Mucosa of rectum (tissue), 2 donors: ENCODE data around the gene THSD7A.

ENCODE experiments used
- H3K27ac ChIP-seq, 2 donors: one replicate each; pipeline ENCODE4 v1.7.0; 2013; ENCODE audit warnings: inconsistent platforms in 2 of 2, low read depth in 2 of 2, low read length in 2 of 2
- H3K27me3 ChIP-seq, 2 donors: one replicate each; pipeline ENCODE4 v1.7.0; 2013; ENCODE audit warnings: low read length in 2 of 2; ENCODE audit not compliant: control insufficient read depth in 2 of 2, insufficient read depth in 2 of 2
- H3K36me3 ChIP-seq, 2 donors: one replicate each; pipeline ENCODE4 v1.7.0; 2013; ENCODE audit warnings: low read length in 2 of 2; ENCODE audit not compliant: control insufficient read depth in 2 of 2, insufficient read depth in 2 of 2
- H3K4me1 ChIP-seq, 2 donors: one replicate each; pipeline ENCODE4 v1.7.0; 2013; ENCODE audit warnings: low read length in 2 of 2, mild to moderate bottlenecking in 1 of 2; ENCODE audit not compliant: control insufficient read depth in 2 of 2, insufficient read depth in 2 of 2
- H3K4me3 ChIP-seq, 2 donors: one replicate each; pipeline ENCODE4 v1.7.0; 2013; ENCODE audit warnings: low read length in 2 of 2
- H3K9ac ChIP-seq, 2 donors: one replicate each; pipeline ENCODE4 v1.7.0; 2013; ENCODE audit warnings: low read length in 2 of 2, low read depth in 1 of 2, mild to moderate bottlenecking in 1 of 2
- H3K9me3 ChIP-seq, 2 donors: one replicate each; pipeline ENCODE4 v1.7.0; 2013; ENCODE audit warnings: low read length in 2 of 2; ENCODE audit not compliant: control insufficient read depth in 2 of 2
- donor health status: healthy.
- donor health status: Normal muscosa, but diverticular disease.

The THSD7A gene

GRCh38 chr7:11811709-11812108 lies 20.3 kb downstream of the THSD7A start:
- H3K9me3 ChIP-seq: no peaks in the 10 kb centered on the region
- no peaks in the 10 kb centered on the region for H3K36me3 ChIP-seq
- H3K4me1 ChIP-seq: no peaks in the 10 kb centered on the region

GRCh38 chr7:11810043-11810625 lies 21.9 kb downstream of the THSD7A start:
- Histone ChIP-seq H3K9ac (no peak overlapping the region), H3K4me3 (no peak overlapping the region), H3K27me3 (no peaks in the 10 kb centered on the region), H3K4me1 (no peaks in the 10 kb centered on the region), H3K27ac (no peak overlapping the region), H3K9me3 (no peaks in the 10 kb centered on the region), H3K36me3 (no peaks in the 10 kb centered on the region)

More at GRCh38 chr7:11811709-11812108, 20.3 kb downstream of the THSD7A start:
- Histone ChIP-seq H3K4me3 (no peak overlapping the region), H3K27ac (no peak overlapping the region), H3K27me3 (no peaks in the 10 kb centered on the region), H3K9ac (no peak overlapping the region)

GRCh38 chr7:11807000-11807399 lies 25.0 kb downstream of the THSD7A start:
- H3K4me1 ChIP-seq: no peaks in the 10 kb centered on the region
- H3K9ac ChIP-seq: no peak overlapping the region
- no peaks in the 10 kb centered on the region for H3K27me3 ChIP-seq
- no peaks in the 10 kb centered on the region for H3K36me3 ChIP-seq
- H3K27ac ChIP-seq: no peak overlapping the region
- no peak overlapping the region for H3K4me3 ChIP-seq
- no peaks in the 10 kb centered on the region for H3K9me3 ChIP-seq

- Histone ChIP-seq H3K27ac (no peak overlapping the region), H3K36me3 (no peaks in the 10 kb centered on the region), H3K9ac (no peak overlapping the region), H3K9me3 (no peaks in the 10 kb centered on the region), H3K4me1 (no peaks in the 10 kb centered on the region), H3K4me3 (no peak overlapping the region), H3K27me3 (no peaks in the 10 kb centered on the region)
Observed at GRCh38 chr7:11804621-11805020, 27.4 kb downstream of the THSD7A start.

- Histone ChIP-seq H3K27ac (no peak overlapping the region), H3K9ac (no peak overlapping the region), H3K4me1 (no peaks in the 10 kb centered on the region), H3K27me3 (no peaks in the 10 kb centered on the region), H3K9me3 (no peaks in the 10 kb centered on the region), H3K36me3 (no peaks in the 10 kb centered on the region), H3K4me3 (no peak overlapping the region)
Observed at GRCh38 chr7:11795231-11795630, 36.8 kb downstream of the THSD7A start.

- Histone ChIP-seq H3K4me3 (no peak overlapping the region), H3K27me3 (no peaks in the 10 kb centered on the region), H3K4me1 (no peaks in the 10 kb centered on the region), H3K36me3 (no peaks in the 10 kb centered on the region), H3K9me3 (no peaks in the 10 kb centered on the region), H3K27ac (no peak overlapping the region), H3K9ac (no peak overlapping the region)
Observed at GRCh38 chr7:11792166-11792565, 39.8 kb downstream of the THSD7A start.

- Histone ChIP-seq H3K9me3 (no peaks in the 10 kb centered on the region), H3K4me1 (no peaks in the 10 kb centered on the region), H3K9ac (no peak overlapping the region), H3K4me3 (no peak overlapping the region), H3K36me3 (no peaks in the 10 kb centered on the region), H3K27me3 (no peaks in the 10 kb centered on the region), H3K27ac (no peak overlapping the region)
Observed at GRCh38 chr7:11788568-11788967, 43.4 kb downstream of the THSD7A start.

GRCh38 chr7:11787534-11787933 lies 44.5 kb downstream of the THSD7A start:
- no peaks in the 10 kb centered on the region for H3K27me3 ChIP-seq
- no peak overlapping the region for H3K9ac ChIP-seq
- no peak overlapping the region for H3K27ac ChIP-seq
- H3K9me3 ChIP-seq: no peaks in the 10 kb centered on the region
- no peaks in the 10 kb centered on the region for H3K4me1 ChIP-seq
- no peaks in the 10 kb centered on the region for H3K36me3 ChIP-seq
- no peak overlapping the region for H3K4me3 ChIP-seq

- Histone ChIP-seq H3K36me3 (no peaks in the 10 kb centered on the region), H3K9me3 (no peaks in the 10 kb centered on the region), H3K27ac (no peak overlapping the region), H3K4me3 (no peak overlapping the region), H3K27me3 (no peaks in the 10 kb centered on the region), H3K4me1 (no peaks in the 10 kb centered on the region), H3K9ac (no peak overlapping the region)
Observed at GRCh38 chr7:11786186-11786585, 45.8 kb downstream of the THSD7A start.

GRCh38 chr7:11784769-11785536 lies 47.0 kb downstream of the THSD7A start:
- H3K27me3 ChIP-seq: no peaks in the 10 kb centered on the region
- no peaks in the 10 kb centered on the region for H3K36me3 ChIP-seq
- no peak overlapping the region for H3K4me3 ChIP-seq
- no peaks in the 10 kb centered on the region for H3K9me3 ChIP-seq
- no peaks in the 10 kb centered on the region for H3K4me1 ChIP-seq
- H3K27ac ChIP-seq: no peak overlapping the region
- no peak overlapping the region for H3K9ac ChIP-seq
